ENCODE measurements around the gene NAALADL1. TPM values are rescaled to one million over a fixed set of nuclear protein-coding genes. Genes with fewer than 3 reads are reported as not detected.

The NAALADL1 gene
- total RNA-seq, 5 donors from 2014 or later (not counting 1 experiment from before 2014, with no cell fraction given), result 10.2 to 30.1 (median 26.1) TPM

DNA sequence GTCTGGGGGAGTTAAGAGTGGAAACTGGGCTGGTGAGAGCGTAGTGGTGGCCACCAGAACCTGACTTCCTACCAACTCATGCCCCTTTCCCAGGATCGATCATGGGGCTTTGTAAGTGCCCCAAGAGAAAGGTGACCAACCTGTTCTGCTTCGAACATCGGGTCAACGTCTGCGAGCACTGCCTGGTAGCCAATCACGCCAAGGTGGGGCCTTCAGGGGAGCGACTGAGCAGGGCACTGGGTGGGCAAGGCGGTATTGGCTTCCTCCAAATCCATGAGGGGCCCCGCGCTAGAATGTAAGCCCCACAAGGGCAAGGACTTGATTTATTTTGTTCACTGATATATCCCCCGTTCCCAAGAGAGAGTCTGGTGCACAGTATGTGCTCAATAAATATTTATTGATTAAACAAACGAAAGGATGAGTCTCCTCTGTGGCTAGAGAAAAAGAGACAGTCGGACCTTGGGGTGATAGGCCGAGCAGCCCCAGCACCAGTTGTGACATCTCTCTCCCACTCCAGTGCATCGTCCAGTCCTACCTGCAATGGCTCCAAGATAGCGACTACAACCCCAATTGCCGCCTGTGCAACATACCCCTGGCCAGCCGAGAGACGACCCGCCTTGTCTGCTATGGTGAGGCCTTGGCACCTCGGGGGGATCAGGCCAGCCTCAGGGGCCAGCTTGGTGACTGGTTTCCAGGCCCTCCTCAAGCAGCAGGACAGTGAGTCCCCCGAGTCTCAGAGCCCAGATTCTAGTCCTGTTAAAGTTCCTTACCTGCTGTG, 26.4 kb upstream of the NAALADL1 start:
- WGBS (ENCODE audit: insufficient coverage), result 60% methylated on average over 19 of the region's 23 CpGs
- ATAC-seq (replicated peaks in 1 of 4), result no peak
- peaks cover 26 to 34% (median 30%) of the 10 kb centered on the region in 3 donors for H3K4me1 Mint-ChIP-seq
- H3K27ac ChIP-seq (ENCODE audit: low read length), result peak overlapping the region; percentile 92
- peak overlapping the region; percentile 96 for H3K27ac Mint-ChIP-seq
- H3K36me3 ChIP-seq (ENCODE audit: control insufficient read depth in 2 of 2, extremely low read depth in 1 of 2, insufficient read depth in 1 of 2, low read length in 1 of 2), result peaks cover 15 to 38% of the 10 kb centered on the region in 2 donors
- no peaks in the 10 kb centered on the region for H3K9me3 Mint-ChIP-seq
- H3K4me1 ChIP-seq (ENCODE audit: control insufficient read depth in 1 of 2, extremely low read depth in 1 of 2, insufficient read depth in 2 of 2, low read length in 2 of 2), result peaks cover 11 to 22% of the 10 kb centered on the region in 2 experiments
- peaks cover 20% of the 10 kb centered on the region for H3K36me3 Mint-ChIP-seq
- no peaks in the 10 kb centered on the region for H3K9me3 ChIP-seq
- peak overlapping the region; percentile 83 to 89 for H3K4me3 ChIP-seq (ENCODE audit: control insufficient read depth in 1 of 2, extremely low read depth in 1 of 2, low read length in 1 of 2)
- ChIA-PET CTCF (interaction anchor here in 1 of 2 donors (0.8 kb wide), 1 partner anchor 72 kb away, joined by 3 read pairs; no protein-coding TSS in a partner anchor), POLR2A (interaction anchor here in 1 of 2 donors (0.5 kb wide), 1 partner anchor 14 kb away, joined by 4 read pairs; no protein-coding TSS in a partner anchor)
- peak overlapping the region; percentile 88 to 93 (median 89) for H3K4me3 Mint-ChIP-seq
- no peaks in the 10 kb centered on the region for H3K27me3 Mint-ChIP-seq
- DNase-seq, result no peak
- H3K27me3 ChIP-seq (replicated peaks in 1 of 2; ENCODE audit: control insufficient read depth in 2 of 2, extremely low read depth in 1 of 2, insufficient read depth in 2 of 2, low read length in 1 of 2), result no peaks in the 10 kb centered on the region

DNA sequence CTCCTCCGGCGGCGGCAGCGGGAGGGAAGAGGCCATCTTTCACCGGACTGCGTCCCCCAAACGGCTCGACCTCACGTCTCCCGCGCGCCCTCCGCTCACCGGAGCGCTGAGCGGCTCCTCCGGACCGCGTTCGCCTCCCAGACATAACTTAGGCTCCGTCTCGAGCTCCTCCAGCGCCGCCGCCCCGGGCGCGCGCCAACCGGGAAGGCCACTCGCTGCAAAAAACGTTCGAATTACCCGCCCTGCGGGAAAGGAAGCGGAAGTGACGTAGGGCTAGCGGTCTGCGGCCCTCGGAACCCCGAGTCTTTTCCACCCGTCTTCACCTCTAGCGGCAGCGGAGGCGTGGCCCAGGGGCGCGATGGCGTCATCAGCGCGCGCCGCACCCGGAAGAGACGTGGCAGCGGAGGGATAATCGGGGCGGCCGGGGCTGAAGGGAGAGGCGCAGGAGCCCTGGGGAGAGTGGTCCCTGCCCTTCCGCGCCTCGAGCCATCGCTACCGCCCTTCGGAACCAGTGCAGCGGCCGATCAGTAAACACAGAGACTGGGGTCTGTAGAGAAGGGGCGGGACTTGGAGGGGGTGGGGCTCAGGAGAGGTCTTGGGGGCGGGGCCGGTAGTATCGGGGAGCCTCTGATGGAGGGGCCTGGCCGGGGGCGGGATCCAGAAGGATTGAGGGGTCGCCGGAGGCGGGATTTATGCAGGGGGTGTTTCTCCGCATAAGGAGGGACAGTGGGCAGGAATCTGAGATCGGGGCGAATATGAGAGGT, 25.7 kb upstream of the NAALADL1 start, which contains the start of the genes CDCA5 and ZFPL1:
CDCA5 (minus strand) TSS at position 207 of the 764 bp plus-strand sequence; CDS start at position 145, 62 bp downstream.
ZFPL1 (plus strand) TSS at position 389 of the 764 bp plus-strand sequence. CDS start 477 bp downstream, outside the sequence.
- ChIA-PET POLR2A (interaction anchor here in 1 of 2 donors (0.6 kb wide), 1 partner anchor 573 kb away, joined by 3 read pairs; no protein-coding TSS in a partner anchor), CTCF (interaction anchor here in 1 of 2 donors (0.6 to 1.6 kb wide), 2 partner anchors 38 to 60 kb away, joined by 3 to 6 read pairs; partner anchors contain the start of genes FAU and MRPL49)
- H3K9me3 ChIP-seq, result no peaks in the 10 kb centered on the region
- H3K4me1 ChIP-seq (ENCODE audit: control insufficient read depth in 1 of 2, extremely low read depth in 1 of 2, insufficient read depth in 2 of 2, low read length in 2 of 2), result peaks cover 11 to 22% of the 10 kb centered on the region in 2 experiments
- ATAC-seq (replicated peaks in 1 of 4), result peak; percentile 87 to 92 (median 91)
- Mint-ChIP-seq H3K4me3 (peak within 1 kb of the TSS; percentile 88 to 93 (median 89)), H3K27ac (peak within 1 kb of the TSS; percentile 96), H3K27me3 (no peaks in the 10 kb centered on the region), H3K9me3 (no peaks in the 10 kb centered on the region), H3K4me1 (peaks cover 26 to 34% (median 30%) of the 10 kb centered on the region in 3 donors), H3K36me3 (peaks cover 13% of the 10 kb centered on the region)
- peaks cover 15 to 35% of the 10 kb centered on the region in 2 donors for H3K36me3 ChIP-seq (ENCODE audit: control insufficient read depth in 2 of 2, extremely low read depth in 1 of 2, insufficient read depth in 1 of 2, low read length in 1 of 2)
- H3K27me3 ChIP-seq (replicated peaks in 1 of 2; ENCODE audit: control insufficient read depth in 2 of 2, extremely low read depth in 1 of 2, insufficient read depth in 2 of 2, low read length in 1 of 2), result no peaks in the 10 kb centered on the region
- WGBS (ENCODE audit: insufficient coverage), result under 1% methylated on average over 71 of the region's 79 CpGs
- H3K27ac ChIP-seq (ENCODE audit: low read length), result peak within 1 kb of the TSS; percentile 92
- DNase-seq, result peak; percentile 91 to 98 (median 95)
- peak within 1 kb of the TSS; percentile 83 to 89 for H3K4me3 ChIP-seq (ENCODE audit: control insufficient read depth in 1 of 2, extremely low read depth in 1 of 2, low read length in 1 of 2)

DNA sequence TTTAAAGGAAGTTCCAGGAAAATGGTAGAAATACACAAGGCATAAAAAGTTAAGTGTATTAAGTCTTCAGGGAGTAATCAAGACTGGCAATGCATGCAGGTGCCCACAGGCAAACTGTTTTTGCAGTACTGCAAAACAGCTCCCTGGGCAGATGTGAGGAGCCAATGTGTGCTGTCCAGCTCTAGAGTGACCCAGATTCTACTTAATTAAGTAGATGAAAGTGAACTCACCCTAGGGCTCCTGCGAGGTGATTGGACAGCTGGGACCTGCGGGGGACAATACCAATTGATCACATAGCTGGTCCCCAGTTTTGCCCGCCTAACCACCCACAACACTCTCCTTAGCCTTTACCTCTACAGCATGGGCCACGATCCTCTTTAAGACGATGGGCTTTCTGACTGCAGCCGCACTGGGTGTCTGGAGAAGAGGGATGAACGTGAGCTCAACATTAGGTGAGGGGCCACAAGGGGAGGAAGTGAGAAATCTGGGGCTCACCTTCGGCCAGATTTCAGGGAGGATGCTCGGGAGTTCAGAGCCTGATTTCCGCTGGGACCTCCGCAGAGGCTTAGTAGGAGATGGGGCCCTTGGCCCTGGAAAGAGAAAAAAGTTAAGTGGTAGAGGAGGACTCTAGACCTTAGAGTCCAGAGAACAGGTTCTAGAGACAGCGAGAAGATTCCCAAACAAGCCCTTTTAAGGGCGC, 24.9 kb upstream of the NAALADL1 start:
- Histone ChIP-seq H3K4me3 (ENCODE audit: control insufficient read depth in 1 of 2, extremely low read depth in 1 of 2, low read length in 1 of 2) (peak overlapping the region; percentile 83 to 89), H3K36me3 (ENCODE audit: control insufficient read depth in 2 of 2, extremely low read depth in 1 of 2, insufficient read depth in 1 of 2, low read length in 1 of 2) (peaks cover 13 to 28% of the 10 kb centered on the region in 2 donors), H3K4me1 (ENCODE audit: control insufficient read depth in 1 of 2, extremely low read depth in 1 of 2, insufficient read depth in 2 of 2, low read length in 2 of 2) (peaks cover 11 to 27% of the 10 kb centered on the region in 2 experiments), H3K27me3 (replicated peaks in 1 of 2; ENCODE audit: control insufficient read depth in 2 of 2, extremely low read depth in 1 of 2, insufficient read depth in 2 of 2, low read length in 1 of 2) (no peaks in the 10 kb centered on the region), H3K27ac (ENCODE audit: low read length) (peak overlapping the region; percentile 92), H3K9me3 (no peaks in the 10 kb centered on the region)
- no peaks in the 10 kb centered on the region for H3K27me3 Mint-ChIP-seq
- DNase-seq (peak in 1 of 35 experiments; percentile 2), ATAC-seq (replicated peaks in 1 of 4) (no peak)
- POLR2A ChIA-PET, result interaction anchor here in 1 of 2 donors (0.6 kb wide), 1 partner anchor 574 kb away, joined by 3 read pairs; no protein-coding TSS in a partner anchor
- H3K4me1 Mint-ChIP-seq, result peaks cover 28 to 38% (median 35%) of the 10 kb centered on the region in 3 donors
- peak overlapping the region; percentile 46 to 96 for H3K27ac Mint-ChIP-seq
- peak overlapping the region; percentile 88 to 93 (median 89) for H3K4me3 Mint-ChIP-seq
- peaks cover 6% of the 10 kb centered on the region for H3K36me3 Mint-ChIP-seq
- CTCF ChIA-PET, result interaction anchor here (0.6 to 1.6 kb wide), 2 partner anchors 39 to 63 kb away, joined by 6 read pairs; partner anchors contain the start of genes FAU (in 1 of the 2) and MRPL49 (in 1 of the 2)
- 3% methylated on average over 8 of the region's 13 CpGs for WGBS (ENCODE audit: insufficient coverage)
- no peaks in the 10 kb centered on the region for H3K9me3 Mint-ChIP-seq

DNA sequence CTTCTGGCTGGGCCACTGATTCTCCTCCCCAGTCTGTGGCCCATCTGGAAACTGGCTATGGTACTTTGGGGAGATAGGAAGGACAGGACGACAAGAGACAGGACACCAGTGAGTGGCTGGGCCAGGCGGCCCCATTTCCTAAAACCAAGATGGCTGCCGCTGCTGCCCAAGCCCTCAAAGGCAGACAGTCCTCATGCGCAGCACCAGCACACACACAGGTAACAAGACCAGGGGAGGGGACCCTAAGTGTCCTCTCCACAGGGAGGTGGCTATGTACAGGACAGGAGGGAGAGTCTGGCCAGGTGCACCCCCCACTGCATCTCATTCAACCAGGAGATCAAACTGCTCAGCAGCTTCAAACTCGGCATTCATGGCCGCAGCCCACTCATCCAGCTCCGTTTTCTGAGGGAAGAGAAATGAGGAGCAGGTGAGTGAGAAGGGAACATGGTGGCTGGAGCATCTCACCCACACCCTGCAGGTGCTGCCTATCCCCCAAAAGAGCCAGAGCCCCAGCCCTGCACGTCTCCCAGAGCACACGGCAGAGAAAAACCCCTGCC, 20.5 kb upstream of the NAALADL1 start:
- Mint-ChIP-seq H3K9me3 (no peaks in the 10 kb centered on the region), H3K36me3 (no peaks in the 10 kb centered on the region), H3K4me1 (peaks cover 13 to 23% (median 19%) of the 10 kb centered on the region in 3 donors), H3K4me3 (no peak overlapping the region), H3K27me3 (no peaks in the 10 kb centered on the region), H3K27ac (peak overlapping the region in 1 of 2 donors; percentile 81)
- no CpG with 5 or more reads among the region's 9 CpGs for WGBS (ENCODE audit: insufficient coverage)
- H3K4me3 ChIP-seq (ENCODE audit: control insufficient read depth in 1 of 2, extremely low read depth in 1 of 2, low read length in 1 of 2), result no peak overlapping the region
- ChIA-PET POLR2A (no interaction called here), CTCF (interaction anchor here in 1 of 2 donors (0.6 kb wide), 1 partner anchor 45 kb away, joined by 5 read pairs; no protein-coding TSS in a partner anchor)
- H3K27me3 ChIP-seq (replicated peaks in 1 of 2; ENCODE audit: control insufficient read depth in 2 of 2, extremely low read depth in 1 of 2, insufficient read depth in 2 of 2, low read length in 1 of 2), result no peaks in the 10 kb centered on the region
- peak overlapping the region; percentile 52 for H3K27ac ChIP-seq (ENCODE audit: low read length)
- H3K9me3 ChIP-seq, result no peaks in the 10 kb centered on the region
- ATAC-seq (replicated peaks in 1 of 4) (no peak), DNase-seq (no peak)
- H3K4me1 ChIP-seq (ENCODE audit: control insufficient read depth in 1 of 2, extremely low read depth in 1 of 2, insufficient read depth in 2 of 2, low read length in 2 of 2), result peaks cover 6 to 18% of the 10 kb centered on the region in 2 experiments
- H3K36me3 ChIP-seq (ENCODE audit: control insufficient read depth in 2 of 2, extremely low read depth in 1 of 2, insufficient read depth in 1 of 2, low read length in 1 of 2), result no peaks in the 10 kb centered on the region

DNA sequence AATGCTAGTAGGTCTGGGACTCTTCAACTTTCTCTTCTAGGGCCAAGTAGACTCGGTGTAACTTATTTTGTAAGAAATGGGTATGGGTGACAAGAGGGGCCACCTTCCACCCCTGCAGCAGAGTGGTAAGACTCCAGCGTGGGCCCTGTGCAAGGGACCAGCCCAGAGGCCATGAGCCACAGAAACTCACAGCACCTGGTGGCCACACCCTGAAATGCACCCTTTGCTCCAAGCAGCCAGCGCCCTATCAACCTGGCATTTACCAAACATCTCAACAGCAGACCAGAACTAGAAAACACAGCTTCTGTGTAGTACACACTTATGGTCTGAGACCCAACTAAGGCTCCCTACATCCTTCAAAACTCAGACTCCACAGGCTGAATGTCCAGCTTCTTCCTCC, 19.8 kb upstream of the NAALADL1 start:
- no peaks in the 10 kb centered on the region for H3K36me3 Mint-ChIP-seq
- ATAC-seq (replicated peaks in 1 of 4), result peak; percentile 91 to 99 (median 98)
- peak overlapping the region; percentile 52 for H3K27ac ChIP-seq (ENCODE audit: low read length)
- no peaks in the 10 kb centered on the region for H3K9me3 ChIP-seq
- ChIA-PET CTCF (no interaction called here), POLR2A (no interaction called here)
- H3K36me3 ChIP-seq (ENCODE audit: control insufficient read depth in 2 of 2, extremely low read depth in 1 of 2, insufficient read depth in 1 of 2, low read length in 1 of 2), result no peaks in the 10 kb centered on the region
- H3K9me3 Mint-ChIP-seq, result no peaks in the 10 kb centered on the region
- DNase-seq, result peak; percentile 35 to 85 (median 67)
- no peaks in the 10 kb centered on the region for H3K27me3 Mint-ChIP-seq
- H3K4me1 Mint-ChIP-seq, result peaks cover 6 to 16% (median 14%) of the 10 kb centered on the region in 3 donors
- H3K27ac Mint-ChIP-seq, result peak overlapping the region; percentile 71 to 81
- no peaks in the 10 kb centered on the region for H3K27me3 ChIP-seq (replicated peaks in 1 of 2; ENCODE audit: control insufficient read depth in 2 of 2, extremely low read depth in 1 of 2, insufficient read depth in 2 of 2, low read length in 1 of 2)
- no peak overlapping the region for H3K4me3 Mint-ChIP-seq
- H3K4me3 ChIP-seq (ENCODE audit: control insufficient read depth in 1 of 2, extremely low read depth in 1 of 2, low read length in 1 of 2), result no peak overlapping the region
- H3K4me1 ChIP-seq (ENCODE audit: control insufficient read depth in 1 of 2, extremely low read depth in 1 of 2, insufficient read depth in 2 of 2, low read length in 2 of 2), result peaks cover 1 to 11% of the 10 kb centered on the region in 2 experiments
- WGBS (ENCODE audit: insufficient coverage), result 80% methylated on average over 1 of the region's 3 CpGs
